ENCODE measurements around the gene P2RY8. TPM values are rescaled to one million over a fixed set of nuclear protein-coding genes. Genes with fewer than 3 reads are reported as not detected.

The P2RY8 gene
- polyA plus RNA-seq, 1 donor from 2014 or later, result 206 TPM

Other genes starting within 250 kb of the P2RY8 start
- gene IL3RA, start 200.4 kb downstream of the P2RY8 start, polyA plus RNA-seq, result 0.66 TPM
- 881 TPM for gene SLC25A6, start 145.1 kb downstream of the P2RY8 start, polyA plus RNA-seq
- 50.1 TPM for gene ASMTL, start 84.3 kb downstream of the P2RY8 start, polyA plus RNA-seq
- gene AKAP17A, start 54.4 kb upstream of the P2RY8 start, polyA plus RNA-seq, result 58.8 TPM
- 1.8 TPM for gene ASMT, start 77.9 kb upstream of the P2RY8 start, polyA plus RNA-seq

Measured in IgD-negative memory B cell (primary cell).